PC-9 (cell line): ENCODE results near the gene ZPBP2. TPM values are rescaled to one million over a fixed set of nuclear protein-coding genes. Genes with fewer than 3 reads are reported as not detected.
A peak's percentile ranks its signal among the peaks of the same experiment; 100 is the strongest.

Source experiments
- BruUV-seq: library from RNA; stranded (reverse); fragments of 400-500 nt; replicated peaks from 2 replicates; lab custom pipeline; 2021; lab: Mats Ljungman, UMichigan
- CTCF ChIA-PET: fragments of 300-600 bp; sonication (Branson Sonifier 250); formaldehyde crosslinking; loops from one replicate; lab custom pipeline; 2022; ENCODE audit warnings: antibody characterized with exemption; lab: Charles Lee
- POLR2A ChIA-PET: fragments of 300-600 bp; sonication (Branson Sonifier 250); formaldehyde crosslinking; loops from one replicate; lab custom pipeline; 2022; ENCODE audit warnings: antibody characterized with exemption; ENCODE audit not compliant: unreplicated experiment; lab: Charles Lee
- DNase-seq, 2 experiments: peaks; one replicate each; pipeline versions ENCODE4 v3.0.0 to v3.0.0-alpha.2; 2015 to 2022; ENCODE audit warnings: mixed read lengths in 1 of 2
- H2AFZ ChIP-seq: fragments of 200-600 bp; sonication (generic); 2 replicates; pipeline ENCODE4 v1.8.1; 2017; ENCODE audit warnings: antibody characterized with exemption
- H3F3A ChIP-seq: fragments of 200-600 bp; sonication (generic); 2 replicates; pipeline ENCODE4 v1.8.1; 2017; ENCODE audit warnings: antibody characterized with exemption, mild to moderate bottlenecking, low read depth; ENCODE audit not compliant: insufficient read depth
- H3K27ac ChIP-seq: fragments of 200-600 bp; sonication (generic); 2 replicates; pipeline ENCODE4 v1.6.1; 2016; ENCODE audit warnings: mixed run types
- H3K27me3 ChIP-seq: fragments of 200-600 bp; sonication (generic); 2 replicates; pipeline ENCODE4 v1.6.1; 2016; ENCODE audit warnings: low read depth, mixed run types; ENCODE audit not compliant: insufficient read depth
- H3K36me3 ChIP-seq: fragments of 200-600 bp; sonication (generic); 2 replicates; pipeline ENCODE4 v1.6.1; 2016; ENCODE audit warnings: low read depth, mixed run types
- H3K4me1 ChIP-seq: fragments of 200-600 bp; sonication (generic); replicated peaks from 2 replicates; pipeline ENCODE4 v1.6.1; 2016; ENCODE audit warnings: mixed run types; ENCODE audit not compliant: insufficient read depth
- H3K4me2 ChIP-seq: fragments of 200-600 bp; sonication (generic); 2 replicates; pipeline ENCODE4 v1.6.1; 2017; ENCODE audit warnings: mixed run types
- H3K4me3 ChIP-seq: fragments of 200-600 bp; sonication (generic); 2 replicates; pipeline ENCODE4 v1.6.1; 2016; ENCODE audit warnings: mixed run types
- H3K79me2 ChIP-seq: fragments of 200-600 bp; sonication (generic); 2 replicates; pipeline ENCODE4 v1.6.1; 2017; ENCODE audit warnings: low read depth, mixed run types
- H3K9me2 ChIP-seq: fragments of 200-600 bp; sonication (generic); 2 replicates; pipeline ENCODE4 v1.8.1; 2017; ENCODE audit warnings: mild to moderate bottlenecking; ENCODE audit not compliant: insufficient read depth
- H3K9me3 ChIP-seq: fragments of 200-600 bp; sonication (generic); 2 replicates; pipeline ENCODE4 v1.8.1; 2016; ENCODE audit warnings: low read depth; ENCODE audit not compliant: insufficient read depth
- H4K20me1 ChIP-seq: fragments of 200-600 bp; sonication (generic); 2 replicates; pipeline ENCODE4 v1.8.1; 2017; ENCODE audit not compliant: insufficient read depth
- EZH2 ChIP-seq: fragments of 200-600 bp; sonication (generic); IDR thresholded peaks from 2 replicates; pipeline ENCODE4 v1.8.0; 2017; ENCODE audit warnings: antibody characterized with exemption, low read depth
- intact Hi-C: fragments of 100-400 bp; cut with micrococcal nuclease; formaldehyde crosslinking; loops from one replicate; pipeline ENCODE4 v1.10.0; 2022; ENCODE audit not compliant: unreplicated experiment
- total RNA-seq: library from RNA; stranded (reverse); gene quantifications from 2 replicates; pipeline ENCODE4 v1.2.3, GENCODE V29; 2021
- TF ChIP-seq, protein P1 (sequence below): fragments of 200-600 bp; sonication (generic); conservative IDR thresholded peaks from 2 replicates; pipeline ENCODE4 v1.6.1; 2017; ENCODE audit warnings: mixed run types, antibody characterized with exemption, mild to moderate bottlenecking, moderate library complexity

Gene ZPBP2
- total RNA-seq, 1 experiment from 2014 or later = not detected

DNA sequence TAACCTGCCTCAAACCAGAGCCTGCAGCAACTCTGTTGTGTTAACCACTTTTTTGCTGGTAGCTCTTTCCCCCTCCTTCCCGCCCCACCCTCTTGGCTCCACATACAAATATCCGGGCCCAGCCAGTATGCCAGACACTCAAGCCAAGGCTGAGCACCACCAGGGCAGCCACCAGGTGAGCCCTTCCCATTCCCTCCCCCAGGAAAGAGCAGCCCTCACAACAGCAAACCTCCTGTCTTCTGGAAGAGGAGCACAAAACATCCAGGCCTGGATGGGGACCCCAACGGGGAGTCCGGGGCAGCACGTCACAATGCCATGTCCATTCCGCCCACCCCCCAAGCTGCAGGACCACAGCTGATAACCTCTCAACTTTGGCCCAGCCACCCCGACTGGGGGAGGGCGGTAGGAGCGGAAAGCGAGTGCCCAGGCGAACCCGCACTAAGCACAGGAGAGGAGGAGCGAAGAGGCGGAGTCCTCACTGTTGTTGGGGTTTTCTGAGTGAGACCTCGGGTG is 58.6 kb downstream of the ZPBP2 start:
- H3K9me2 ChIP-seq = no peaks in the 10 kb centered on the region
- ChIA-PET CTCF (no interaction called here), POLR2A (no interaction called here)
- peaks cover 35% of the 10 kb centered on the region for H3K4me1 ChIP-seq
- H3K36me3 ChIP-seq = no peaks in the 10 kb centered on the region
- H3F3A ChIP-seq = peaks cover 27% of the 10 kb centered on the region
- H2AFZ ChIP-seq = peak overlapping the region; percentile 97
- peak overlapping the region; percentile 95 for H3K4me2 ChIP-seq
- H3K9me3 ChIP-seq = no peaks in the 10 kb centered on the region
- H4K20me1 ChIP-seq = peaks cover 14% of the 10 kb centered on the region; the same call in 1 of the 2 replicates
- no peak overlapping the region for H3K27ac ChIP-seq
- TF ChIP-seq, protein P1, sequence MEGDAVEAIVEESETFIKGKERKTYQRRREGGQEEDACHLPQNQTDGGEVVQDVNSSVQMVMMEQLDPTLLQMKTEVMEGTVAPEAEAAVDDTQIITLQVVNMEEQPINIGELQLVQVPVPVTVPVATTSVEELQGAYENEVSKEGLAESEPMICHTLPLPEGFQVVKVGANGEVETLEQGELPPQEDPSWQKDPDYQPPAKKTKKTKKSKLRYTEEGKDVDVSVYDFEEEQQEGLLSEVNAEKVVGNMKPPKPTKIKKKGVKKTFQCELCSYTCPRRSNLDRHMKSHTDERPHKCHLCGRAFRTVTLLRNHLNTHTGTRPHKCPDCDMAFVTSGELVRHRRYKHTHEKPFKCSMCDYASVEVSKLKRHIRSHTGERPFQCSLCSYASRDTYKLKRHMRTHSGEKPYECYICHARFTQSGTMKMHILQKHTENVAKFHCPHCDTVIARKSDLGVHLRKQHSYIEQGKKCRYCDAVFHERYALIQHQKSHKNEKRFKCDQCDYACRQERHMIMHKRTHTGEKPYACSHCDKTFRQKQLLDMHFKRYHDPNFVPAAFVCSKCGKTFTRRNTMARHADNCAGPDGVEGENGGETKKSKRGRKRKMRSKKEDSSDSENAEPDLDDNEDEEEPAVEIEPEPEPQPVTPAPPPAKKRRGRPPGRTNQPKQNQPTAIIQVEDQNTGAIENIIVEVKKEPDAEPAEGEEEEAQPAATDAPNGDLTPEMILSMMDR = no peak
- no peak for TF ChIP-seq EZH2
- peak overlapping the region; percentile 98 for H3K4me3 ChIP-seq
- peaks cover 25% of the 10 kb centered on the region for H3K79me2 ChIP-seq
- no TSS peak for BruUV-seq
- H3K27me3 ChIP-seq = no peaks in the 10 kb centered on the region
- DNase-seq = peak; percentile 37 to 40
- intact Hi-C loops = loop anchor here (5.0 to 10.0 kb wide), 2 partner anchors 154 to 172 kb away; no protein-coding TSS in a partner anchor

Other genes with a start within 250 kb of the ZPBP2 start
- gene PPP1R1B, start 241.2 kb upstream of the ZPBP2 start, total RNA-seq = not detected in 2 replicates
- 47.7 and 55.9 TPM in 2 replicates for gene STARD3, start 231.1 kb upstream of the ZPBP2 start, total RNA-seq
- 1.2 and 1.6 TPM in 2 replicates for gene TCAP, start 202.9 kb upstream of the ZPBP2 start, total RNA-seq
- gene PNMT, start 199.7 kb upstream of the ZPBP2 start, total RNA-seq = 0.75 and 1.1 TPM in 2 replicates
- 15.0 and 16.2 TPM in 2 replicates for gene PGAP3, start 180.1 kb upstream of the ZPBP2 start, total RNA-seq
- 87.2 and 90.6 TPM in 2 replicates for gene ERBB2, start 168.1 kb upstream of the ZPBP2 start, total RNA-seq
- 49.2 and 50.8 TPM in 2 replicates for gene MIEN1, start 137.7 kb upstream of the ZPBP2 start, total RNA-seq
- 49.1 and 55.9 TPM in 2 replicates for gene GRB7, start 130.3 kb upstream of the ZPBP2 start, total RNA-seq
- 0.04 TPM in 1 of 2 replicates, not detected in the other for gene IKZF3, start 3.9 kb upstream of the ZPBP2 start, total RNA-seq
- gene GSDMB, start 50.4 kb downstream of the ZPBP2 start, total RNA-seq = 39.9 and 50.4 TPM in 2 replicates
- 51.1 and 68.1 TPM in 2 replicates for gene ORMDL3, start 59.4 kb downstream of the ZPBP2 start, total RNA-seq
- gene LRRC3C, start 59.5 kb downstream of the ZPBP2 start, total RNA-seq = not detected in 2 replicates
- gene GSDMA, start 94.8 kb downstream of the ZPBP2 start, total RNA-seq = 0.35 and 0.55 TPM in 2 replicates
- 93.2 and 130 TPM in 2 replicates for gene PSMD3, start 112.6 kb downstream of the ZPBP2 start, total RNA-seq
- gene CSF3, start 147.2 kb downstream of the ZPBP2 start, total RNA-seq = not detected in 2 replicates
- 67.1 and 67.2 TPM in 2 replicates for gene MED24, start 186.2 kb downstream of the ZPBP2 start, total RNA-seq
- gene THRA, start 194.8 kb downstream of the ZPBP2 start, total RNA-seq = 11.4 and 13.9 TPM in 2 replicates
- 9.3 and 10.7 TPM in 2 replicates for gene NR1D1, start 232.4 kb downstream of the ZPBP2 start, total RNA-seq